ENCODE data around the gene ATP10A.
"Not testable (repeated sequence)": the region's sequence is repeated elsewhere in the genome, so short reads cannot be mapped to it uniquely, and the experiment has no call there.

ATP10A gene

DNA sequence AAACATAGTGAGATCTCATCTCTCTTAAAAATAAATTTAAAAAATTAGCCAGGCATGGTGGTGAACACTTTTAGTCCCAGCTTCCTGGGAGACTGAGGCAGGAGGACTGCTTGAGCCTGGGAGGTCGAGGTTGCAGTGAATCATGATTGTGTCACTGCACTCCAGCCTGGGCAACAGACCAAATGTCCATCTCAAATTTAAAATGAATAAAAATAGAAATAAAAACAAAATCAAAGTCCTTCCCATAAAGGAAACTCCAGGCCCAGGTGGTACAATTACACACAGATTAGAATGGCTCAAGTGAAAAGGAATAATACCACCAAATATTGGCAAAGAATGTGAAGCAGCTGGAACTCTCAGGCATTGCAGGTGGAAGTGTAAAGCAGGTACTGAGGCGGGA is 19.3 kb upstream of the ATP10A start:
- DNase-seq (ENCODE audit: low spot score) = no peak

- not testable (repeated sequence) for DNase-seq (ENCODE audit: low spot score)
These were observed 17.8 kb upstream of the ATP10A start for GRCh38 chr15:25880877-25881276.

- no peak for DNase-seq (ENCODE audit: low spot score)
These were observed 17.3 kb upstream of the ATP10A start for GRCh38 chr15:25880411-25880810.

- no peak for DNase-seq (ENCODE audit: low spot score)
These were observed 16.3 kb upstream of the ATP10A start for GRCh38 chr15:25879438-25879837.

DNA sequence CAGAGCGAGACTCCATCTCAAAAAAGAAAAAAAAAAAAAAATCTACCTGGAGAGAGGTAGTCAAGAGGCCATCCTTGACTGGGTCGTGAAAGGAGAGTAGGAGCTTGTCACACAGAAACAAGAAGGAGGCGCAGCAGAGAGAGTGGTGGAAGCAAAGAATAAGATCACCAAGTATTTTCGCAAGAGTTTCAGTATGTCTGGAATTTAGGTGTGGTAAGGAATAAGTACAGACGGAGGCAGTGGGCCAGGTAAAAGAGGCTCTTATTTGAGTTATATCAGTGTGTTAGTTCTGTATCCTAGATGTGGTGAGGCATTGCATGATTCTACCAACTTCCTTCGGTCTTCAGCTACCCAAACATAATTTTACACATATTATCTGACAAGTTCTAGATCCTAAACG is 14.6 kb upstream of the ATP10A start:
- DNase-seq (ENCODE audit: low spot score) = no peak

GRCh38 chr15:25876231-25877140 is 13.4 kb upstream of the ATP10A start:
- DNase-seq (ENCODE audit: low spot score) = no peak

DNA sequence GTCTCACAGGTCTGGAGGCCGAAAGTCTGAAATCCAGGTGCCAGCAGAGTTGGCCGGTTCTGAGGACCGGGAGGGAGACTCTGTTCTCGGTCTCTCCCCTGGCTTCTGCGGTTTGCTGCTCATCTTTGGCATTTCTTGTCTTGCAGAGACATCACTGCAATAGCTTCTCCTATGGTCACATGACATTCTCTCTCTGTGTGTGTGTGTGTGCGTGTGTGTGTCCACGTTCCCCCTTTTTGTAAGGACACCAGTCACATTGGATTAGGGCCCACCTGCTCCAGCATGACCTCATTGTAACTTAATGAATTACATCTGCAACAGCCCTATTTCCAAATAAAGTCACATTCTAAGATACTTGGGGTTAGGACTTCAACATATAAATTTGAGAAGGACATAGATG is 12.4 kb upstream of the ATP10A start:
- no peak for DNase-seq (ENCODE audit: low spot score)

GRCh38 chr15:25874379-25874778 is 11.3 kb upstream of the ATP10A start:
- DNase-seq (ENCODE audit: low spot score) = no peak

DNA sequence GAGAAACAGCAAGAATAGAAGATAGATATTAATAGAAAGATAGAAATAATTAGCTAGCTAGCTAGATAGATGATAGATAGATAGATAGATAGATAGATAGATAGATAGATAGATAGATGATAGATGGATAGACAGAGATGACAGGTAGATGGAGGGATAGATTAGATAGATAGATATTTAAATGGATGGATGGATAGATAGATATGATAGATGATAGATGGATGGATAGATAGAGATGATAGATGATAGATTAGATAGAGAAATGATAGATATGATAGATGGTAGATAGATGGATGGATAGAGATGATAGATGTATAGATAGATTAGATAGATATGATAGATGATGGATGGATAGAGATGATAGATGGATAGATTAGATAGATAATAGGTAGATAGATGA is 8.3 kb upstream of the ATP10A start:
- no peak for DNase-seq (ENCODE audit: low spot score)

GRCh38 chr15:25870938-25871337 is 7.8 kb upstream of the ATP10A start:
- DNase-seq (ENCODE audit: low spot score) = no peak

GRCh38 chr15:25869701-25870100 is 6.6 kb upstream of the ATP10A start:
- no peak for DNase-seq (ENCODE audit: low spot score)

- DNase-seq (ENCODE audit: low spot score) = no peak
These were observed 3.7 kb upstream of the ATP10A start for GRCh38 chr15:25866874-25867273.

DNA sequence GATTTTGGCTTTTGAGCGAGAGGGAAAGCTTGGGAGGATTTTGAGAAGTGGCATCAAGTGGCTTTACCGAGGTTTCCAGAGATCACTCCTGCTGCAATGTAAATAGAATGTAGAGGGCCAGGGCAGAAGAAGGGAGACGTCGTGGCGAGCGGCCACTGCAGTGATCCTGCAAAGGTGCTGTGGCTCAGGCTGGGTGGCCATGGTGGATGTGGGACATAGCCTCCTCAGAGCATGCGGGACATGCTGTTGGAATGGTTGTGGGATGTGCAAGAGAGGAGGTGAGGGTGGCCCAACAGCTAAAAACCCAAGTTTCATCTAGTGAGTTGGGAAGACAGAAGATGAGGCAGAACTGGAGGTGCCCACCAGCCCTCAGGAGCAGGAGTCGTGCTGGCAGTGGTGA is 3.1 kb upstream of the ATP10A start:
- no peak for DNase-seq (ENCODE audit: low spot score)

GRCh38 chr15:25864966-25865365 is 1.8 kb upstream of the ATP10A start:
- DNase-seq (ENCODE audit: low spot score) = no peak

DNA sequence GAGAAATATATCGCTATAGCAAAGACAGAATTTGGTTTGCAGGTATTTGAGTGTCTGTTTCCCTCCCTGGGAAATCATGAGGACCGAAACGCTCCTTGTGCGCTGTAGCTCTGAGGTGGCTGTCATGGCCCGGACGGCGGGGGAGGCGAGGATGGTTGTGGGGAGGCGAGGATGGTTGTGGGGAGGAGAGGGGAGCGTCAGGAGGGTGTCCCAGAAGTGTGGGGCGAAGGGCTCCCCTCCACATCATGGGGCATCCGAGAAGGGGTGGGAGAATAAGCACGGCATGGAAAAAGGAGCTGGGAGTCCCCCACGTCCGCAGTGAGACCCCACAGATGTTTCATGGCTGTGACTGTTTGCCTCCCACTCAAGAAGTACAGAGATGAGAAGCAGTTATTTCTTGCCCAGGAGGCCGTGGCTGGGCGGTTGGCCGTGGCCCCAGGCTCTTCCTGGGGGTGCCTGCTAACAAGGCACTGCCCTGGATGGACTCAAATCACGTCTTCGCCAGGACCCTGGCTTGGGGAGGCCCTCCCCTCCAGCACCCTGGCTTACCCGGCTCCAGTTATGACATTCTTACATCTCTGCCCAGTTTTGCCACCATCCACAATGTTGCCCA is 947 bp upstream of the ATP10A start:
- no peak for DNase-seq (ENCODE audit: low spot score)

DNA sequence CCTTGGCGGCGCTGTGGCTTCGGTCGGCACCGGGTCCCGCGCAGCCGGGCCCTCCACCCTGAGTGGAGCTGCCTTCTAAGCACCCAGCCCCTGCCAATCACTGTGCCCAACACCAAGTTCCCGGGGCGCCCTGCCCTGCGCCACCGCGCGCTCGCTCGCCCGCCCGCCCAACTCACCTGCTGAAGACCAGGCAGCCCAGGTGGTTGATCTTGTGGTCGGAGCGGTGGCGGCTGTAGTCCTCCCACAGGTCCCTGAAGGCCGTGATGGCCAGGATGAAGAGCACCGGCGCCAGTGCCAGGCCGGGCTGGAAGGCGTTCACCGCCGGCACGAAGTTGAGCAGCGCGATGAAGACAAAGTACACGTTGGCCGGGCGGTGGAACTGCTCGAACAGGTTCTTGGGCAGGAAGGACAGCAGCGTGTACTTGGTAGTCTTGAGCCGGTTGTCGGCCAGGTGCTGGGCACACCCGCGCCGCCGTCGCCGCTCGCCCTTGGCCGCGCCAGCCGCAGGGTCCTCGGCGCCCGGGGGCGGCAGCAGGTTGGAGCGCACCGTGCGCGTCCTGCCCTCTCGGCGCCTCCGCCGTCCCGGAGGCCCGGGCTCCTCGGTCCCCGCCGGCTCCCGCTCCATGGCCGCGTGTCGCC is 536 bp downstream of the ATP10A start:
- DNase-seq (ENCODE audit: low spot score) = no peak

- no peak for DNase-seq (ENCODE audit: low spot score)
These were observed 1.1 kb downstream of the ATP10A start for GRCh38 chr15:25862071-25862471.

GRCh38 chr15:25860885-25861866 is 2.0 kb downstream of the ATP10A start:
- DNase-seq (ENCODE audit: low spot score) = no peak

GRCh38 chr15:25859838-25860645 is 3.1 kb downstream of the ATP10A start:
- no peak for DNase-seq (ENCODE audit: low spot score)

DNA sequence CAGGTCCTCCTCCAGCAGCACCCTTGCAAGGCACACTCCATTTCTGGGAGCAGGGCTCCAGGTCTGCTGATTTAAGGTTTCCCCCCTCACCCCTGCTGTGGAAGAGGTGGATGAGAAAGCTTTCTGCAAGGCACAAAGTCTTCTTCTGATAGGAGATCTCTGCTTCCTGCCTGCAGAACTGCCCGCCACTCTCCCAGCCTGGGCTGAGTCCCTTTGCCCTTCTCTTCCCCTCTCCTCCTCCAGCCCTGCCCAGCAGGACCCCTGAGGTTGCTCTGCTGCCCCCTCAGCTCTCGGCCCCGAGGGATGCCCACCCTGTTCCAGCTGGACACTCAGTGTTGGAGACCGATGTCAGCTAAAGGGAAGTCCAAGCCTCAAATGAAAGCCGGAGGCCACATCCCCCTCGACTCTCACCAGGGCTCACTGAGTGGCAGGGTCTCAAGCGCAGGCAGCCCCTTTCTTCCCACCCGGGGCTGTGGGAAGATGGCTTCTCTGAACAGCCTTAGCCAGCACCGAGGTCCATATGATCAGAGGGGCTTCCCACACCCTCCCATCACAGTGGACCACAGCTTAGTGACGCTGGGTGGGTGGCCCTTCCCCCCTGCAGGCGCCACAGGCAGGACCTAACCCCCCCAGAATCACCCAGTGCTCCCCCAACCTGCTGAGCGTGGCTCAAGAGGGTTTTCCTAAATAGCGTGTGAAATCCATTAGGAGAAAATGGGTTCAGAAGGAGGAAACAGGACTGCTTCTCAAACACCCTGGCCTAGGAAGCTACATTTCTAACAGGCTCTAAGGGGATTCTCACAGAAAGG is 4.0 kb downstream of the ATP10A start:
- no peak for DNase-seq (ENCODE audit: low spot score)

Measured in HuH-7 (cell line).